Measurements from ENCODE around the gene DENND11.

DENND11 gene

GRCh38 chr7:141665208-141666035, 36.5 kb downstream of the DENND11 start:
- H3K4me3 ChIP-seq (ENCODE audit: low read length), result no peak overlapping the region
- TF ChIP-seq CTCF (conservative IDR thresholded peaks at IDR 0.05; ENCODE audit: low read depth, low read length), result no peak
- DNase-seq (ENCODE audit: low read depth), result no peak

- no peak for DNase-seq (ENCODE audit: low read depth)
- TF ChIP-seq CTCF (conservative IDR thresholded peaks at IDR 0.05; ENCODE audit: low read depth, low read length), result no peak
Measured at GRCh38 chr7:141664450-141664849, 37.5 kb downstream of the DENND11 start.

GRCh38 chr7:141663081-141663849, 38.7 kb downstream of the DENND11 start:
- TF ChIP-seq CTCF (conservative IDR thresholded peaks at IDR 0.05; ENCODE audit: low read depth, low read length), result no peak
- DNase-seq (ENCODE audit: low read depth), result no peak
- H3K4me3 ChIP-seq (ENCODE audit: low read length), result no peak overlapping the region

More at GRCh38 chr7:141664450-141664849, 37.5 kb downstream of the DENND11 start:
- H3K4me3 ChIP-seq (ENCODE audit: low read length), result no peak overlapping the region

- DNase-seq (ENCODE audit: low read depth), result no peak
- no peak for TF ChIP-seq CTCF (conservative IDR thresholded peaks at IDR 0.05; ENCODE audit: low read depth, low read length)
- no peak overlapping the region for H3K4me3 ChIP-seq (ENCODE audit: low read length)
Measured at GRCh38 chr7:141660259-141660658, 41.7 kb downstream of the DENND11 start.

GRCh38 chr7:141659501-141659900, 42.5 kb downstream of the DENND11 start:
- no peak overlapping the region for H3K4me3 ChIP-seq (ENCODE audit: low read length)
- no peak for TF ChIP-seq CTCF (conservative IDR thresholded peaks at IDR 0.05; ENCODE audit: low read depth, low read length)
- no peak for DNase-seq (ENCODE audit: low read depth)

- H3K4me3 ChIP-seq (ENCODE audit: low read length), result no peak overlapping the region
- TF ChIP-seq CTCF (conservative IDR thresholded peaks at IDR 0.05; ENCODE audit: low read depth, low read length), result peak; percentile 89
- DNase-seq (ENCODE audit: low read depth), result peak; percentile 48
Measured at GRCh38 chr7:141654551-141654950, 47.4 kb downstream of the DENND11 start.
